NCI-H146 treated with DMSO at 0.1 percent for 48 hours (cell line): Measurements from ENCODE around the gene CNOT3.

Source experiments
- DNase-seq: peaks from one replicate; lab custom pipeline; 2025; ENCODE audit not compliant: unreplicated experiment; lab: John Stamatoyannopoulos, UW

Gene CNOT3

GRCh38 chr19:54149021-54149812 is 11.7 kb downstream of the CNOT3 start:
- no peak for DNase-seq

- DNase-seq, result no peak
These were observed 13.9 kb downstream of the CNOT3 start for GRCh38 chr19:54151362-54152035.

GRCh38 chr19:54152267-54152666 is 14.7 kb downstream of the CNOT3 start:
- DNase-seq, result no peak

- DNase-seq, result no peak
These were observed 15.4 kb downstream of the CNOT3 start for GRCh38 chr19:54152878-54153524.

- no peak for DNase-seq
These were observed 16.3 kb downstream of the CNOT3 start for GRCh38 chr19:54153731-54154326.

GRCh38 chr19:54154603-54155345 is 17.2 kb downstream of the CNOT3 start:
- DNase-seq, result no peak

GRCh38 chr19:54155694-54156093 is 18.1 kb downstream of the CNOT3 start:
- no peak for DNase-seq

GRCh38 chr19:54156490-54156889 is 18.9 kb downstream of the CNOT3 start:
- no peak for DNase-seq

- DNase-seq, result no peak
These were observed 19.4 kb downstream of the CNOT3 start for GRCh38 chr19:54156953-54157352.

GRCh38 chr19:54158812-54159351 is 21.3 kb downstream of the CNOT3 start:
- DNase-seq, result no peak

- DNase-seq, result peak; percentile 100
These were observed 22.0 kb downstream of the CNOT3 start, which contains the start of gene LENG1 for GRCh38 chr19:54159352-54160181. TSS of gene LENG1 (minus strand) at chr19:54159721. CDS start at chr19:54159695, 26 bp downstream.

- peak; percentile 59 for DNase-seq
These were observed 22.7 kb downstream of the CNOT3 start for GRCh38 chr19:54160182-54160811.

GRCh38 chr19:54160854-54161253 is 23.3 kb downstream of the CNOT3 start:
- no peak for DNase-seq

- DNase-seq, result peak; percentile 49
These were observed 24.8 kb downstream of the CNOT3 start for GRCh38 chr19:54162241-54162805.

GRCh38 chr19:54162884-54163283 is 25.3 kb downstream of the CNOT3 start:
- DNase-seq, result no peak

- peak; percentile 58 for DNase-seq
These were observed 27.0 kb downstream of the CNOT3 start for GRCh38 chr19:54164369-54165068.

GRCh38 chr19:54165222-54165621 is 27.7 kb downstream of the CNOT3 start:
- no peak for DNase-seq
